Liver (tissue), 9 donors: ENCODE measurements around the gene MAP3K8. TPM values are rescaled to one million over a fixed set of nuclear protein-coding genes. Genes with fewer than 3 reads are reported as not detected.

Experiments used
- DNase-seq: peaks from one replicate; pipeline ENCODE4 v3.0.0-alpha.2; 2017; ENCODE audit warnings: low spot score
- H3K27ac ChIP-seq, 2 donors: one replicate each; pipeline ENCODE4 v1.7.0; 2013; ENCODE audit warnings: inconsistent platforms in 2 of 2, low read length in 2 of 2, control low read depth in 1 of 2, low read depth in 1 of 2, mild to moderate bottlenecking in 1 of 2
- H3K27me3 ChIP-seq, 4 donors: one replicate each; pipeline versions ENCODE4 v1.6.1 to v1.7.0; 2013; ENCODE audit warnings: low read length in 3 of 4, inconsistent platforms in 1 of 4, mild to moderate bottlenecking in 1 of 4, moderate library complexity in 1 of 4; ENCODE audit not compliant: control insufficient read depth in 4 of 4, insufficient read depth in 4 of 4
- H3K36me3 ChIP-seq, 4 donors: one replicate each; pipeline versions ENCODE4 v1.6.1 to v1.7.0; 2013; ENCODE audit warnings: low read length in 3 of 4, mild to moderate bottlenecking in 3 of 4, low read depth in 1 of 4, moderate library complexity in 1 of 4; ENCODE audit not compliant: control insufficient read depth in 4 of 4, insufficient read depth in 3 of 4
- H3K4me1 ChIP-seq, 4 donors: one replicate each; pipeline versions ENCODE4 v1.6.1 to v1.7.0; 2013; ENCODE audit warnings: low read length in 3 of 4, mild to moderate bottlenecking in 3 of 4, moderate library complexity in 1 of 4; ENCODE audit not compliant: control insufficient read depth in 4 of 4, insufficient read depth in 4 of 4
- H3K4me3 ChIP-seq, 3 donors: one replicate each; pipeline versions ENCODE4 v1.6.1 to v1.7.0; 2013; ENCODE audit warnings: low read length in 3 of 3, control low read depth in 1 of 3, low read depth in 1 of 3, mild to moderate bottlenecking in 1 of 3
- H3K9ac ChIP-seq, 2 donors: one replicate each; pipeline ENCODE4 v1.7.0; 2013; ENCODE audit warnings: low read length in 2 of 2, mild to moderate bottlenecking in 2 of 2, moderate library complexity in 2 of 2, control low read depth in 1 of 2, low read depth in 1 of 2
- H3K9me3 ChIP-seq, 4 donors: one replicate each; pipeline versions ENCODE4 v1.6.1 to v1.7.0; 2013; ENCODE audit warnings: low read length in 3 of 4; ENCODE audit not compliant: control insufficient read depth in 4 of 4
- EGR1 ChIP-seq, 2 donors: IDR thresholded peaks; 2 replicates each; pipeline ENCODE4 v1.6.1; 2016 to 2018; ENCODE audit warnings: antibody characterized with exemption in 2 of 2, low read depth in 2 of 2
- FOXA1 ChIP-seq: IDR thresholded peaks from 2 replicates; pipeline ENCODE4 v1.6.1; 2016; ENCODE audit warnings: antibody characterized with exemption
- FOXA2 ChIP-seq: IDR thresholded peaks from 2 replicates; pipeline ENCODE4 v1.6.1; 2016; ENCODE audit warnings: antibody characterized with exemption
- GABPA ChIP-seq, 2 donors: IDR thresholded peaks in 1 of 2; conservative IDR thresholded peaks in 1 of 2; 2 replicates each; pipeline ENCODE4 v1.6.1; 2016; ENCODE audit warnings: antibody characterized with exemption in 2 of 2, mild to moderate bottlenecking in 1 of 2, moderate library complexity in 1 of 2
- HNF4A ChIP-seq, 2 donors: conservative IDR thresholded peaks; 2 replicates each; pipeline ENCODE4 v1.6.1; 2016; ENCODE audit warnings: antibody characterized with exemption in 2 of 2, mild to moderate bottlenecking in 2 of 2
- HNF4G ChIP-seq: IDR thresholded peaks from 2 replicates; pipeline ENCODE4 v1.6.1; 2016; ENCODE audit warnings: antibody characterized with exemption
- JUND ChIP-seq, 2 donors: IDR thresholded peaks; 2 replicates each; pipeline ENCODE4 v1.6.1; 2016; ENCODE audit warnings: antibody characterized with exemption in 2 of 2
- NR2F2 ChIP-seq: IDR thresholded peaks from 2 replicates; pipeline ENCODE4 v1.6.1; 2016; ENCODE audit warnings: antibody characterized with exemption
- RAD21 ChIP-seq, 2 donors: IDR thresholded peaks; 2 replicates each; pipeline ENCODE4 v1.6.1; 2016; ENCODE audit warnings: antibody characterized with exemption in 2 of 2, mild to moderate bottlenecking in 2 of 2
- RXRA ChIP-seq, 2 donors: IDR thresholded peaks; 2 replicates each; pipeline ENCODE4 v1.6.1; 2017 to 2018; ENCODE audit warnings: antibody characterized with exemption in 2 of 2, mild to moderate bottlenecking in 1 of 2
- SP1 ChIP-seq: IDR thresholded peaks from 2 replicates; pipeline ENCODE4 v1.6.1; 2018; ENCODE audit warnings: antibody characterized with exemption, mild to moderate bottlenecking
- TAF1 ChIP-seq: conservative IDR thresholded peaks from 2 replicates; pipeline ENCODE4 v1.6.1; 2016; ENCODE audit warnings: antibody characterized with exemption, mild to moderate bottlenecking
- WGBS: extraction: QIAGEN DNeasy Blood & Tissue Kit; methylation state at CpG from one replicate; pipeline ENCODE4 v1.1.7; 2013; 5-methylcytosine and 5-hydroxymethylcytosine counted together
- polyA plus RNA-seq, 2 donors: library from polyadenylated mRNA; stranded (reverse) in 1 of 2; unstranded in 1 of 2; fragments of 200-250 nt in 1 of 2; fragments of >200 nt in 1 of 2; fragmentation: Nextera tagmentation in 1 of 2; extraction: Ambion mirVana in 1 of 2; gene quantifications; one replicate each; pipeline versions ENCODE4 v1.2.1 to v1.2.3, GENCODE V29; 2013 to 2015
- total RNA-seq, 2 donors: library from RNA; depleted of rRNA; stranded (reverse); fragments of >200 nt; gene quantifications; one replicate each; pipeline ENCODE4 v1.2.3, GENCODE V29; 2014
- TF ChIP-seq, protein P1 (sequence below): IDR thresholded peaks from 2 replicates; pipeline ENCODE4 v1.6.1; 2016; ENCODE audit warnings: antibody characterized with exemption, mild to moderate bottlenecking
- TF ChIP-seq, protein P2 (sequence below): IDR thresholded peaks from 2 replicates; pipeline ENCODE4 v1.6.1; 2016; ENCODE audit warnings: antibody characterized with exemption
- TF ChIP-seq, protein P3 (sequence below): IDR thresholded peaks from 2 replicates; pipeline ENCODE4 v1.6.1; 2016; ENCODE audit warnings: antibody characterized with exemption
- TF ChIP-seq, protein P4 (sequence below): fragments of 150-350 bp; IDR thresholded peaks from 2 replicates; pipeline ENCODE4 v1.5.1; 2017; ENCODE audit warnings: improper control_type of control experiment, low read depth, low read length; ENCODE audit not compliant: missing input control
- donor health status: healthy.
- donor health status: healthy.
- donor health status: healthy.
- donor health status: healthy.
- donor health status: healthy.

MAP3K8 gene
- total and polyA plus RNA-seq, 4 donors: 2.1 to 11.4 (median 6.1) TPM

DNA sequence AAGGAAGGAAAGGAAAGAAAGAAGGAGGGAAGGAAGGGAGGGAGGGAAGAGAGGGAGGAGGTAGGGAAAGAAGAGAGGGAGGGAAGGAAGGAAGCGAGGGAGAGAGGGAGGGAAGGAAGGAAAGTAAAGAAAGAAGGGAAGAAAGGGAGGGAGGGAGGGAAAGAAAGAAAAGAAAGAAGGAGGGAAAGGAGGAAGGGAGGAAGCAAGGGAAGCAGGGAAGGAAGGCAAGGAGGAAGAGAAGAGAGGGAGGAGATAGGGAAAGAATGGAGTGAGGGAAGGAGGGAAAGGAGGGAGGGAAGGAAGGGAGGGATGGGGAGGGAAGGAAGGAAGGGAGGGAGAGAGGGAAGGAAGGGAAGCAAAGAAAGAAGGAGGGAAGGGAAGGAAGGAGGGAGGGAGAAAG lies 65.8 kb downstream of the MAP3K8 start:
- TF ChIP-seq NR2F2 (no peak), HNF4A (conservative IDR thresholded peaks at IDR 0.05) (no peak), RXRA (IDR thresholded peaks at IDR 0.05) (no peak), SP1 (no peak), GABPA (IDR thresholded peaks at IDR 0.05 in 1 of 2, conservative IDR thresholded peaks at IDR 0.05 in 1 of 2) (no peak), TAF1 (no peak), JUND (IDR thresholded peaks at IDR 0.05) (no peak), HNF4G (no peak), FOXA2 (no peak)
- TF ChIP-seq, protein P1, sequence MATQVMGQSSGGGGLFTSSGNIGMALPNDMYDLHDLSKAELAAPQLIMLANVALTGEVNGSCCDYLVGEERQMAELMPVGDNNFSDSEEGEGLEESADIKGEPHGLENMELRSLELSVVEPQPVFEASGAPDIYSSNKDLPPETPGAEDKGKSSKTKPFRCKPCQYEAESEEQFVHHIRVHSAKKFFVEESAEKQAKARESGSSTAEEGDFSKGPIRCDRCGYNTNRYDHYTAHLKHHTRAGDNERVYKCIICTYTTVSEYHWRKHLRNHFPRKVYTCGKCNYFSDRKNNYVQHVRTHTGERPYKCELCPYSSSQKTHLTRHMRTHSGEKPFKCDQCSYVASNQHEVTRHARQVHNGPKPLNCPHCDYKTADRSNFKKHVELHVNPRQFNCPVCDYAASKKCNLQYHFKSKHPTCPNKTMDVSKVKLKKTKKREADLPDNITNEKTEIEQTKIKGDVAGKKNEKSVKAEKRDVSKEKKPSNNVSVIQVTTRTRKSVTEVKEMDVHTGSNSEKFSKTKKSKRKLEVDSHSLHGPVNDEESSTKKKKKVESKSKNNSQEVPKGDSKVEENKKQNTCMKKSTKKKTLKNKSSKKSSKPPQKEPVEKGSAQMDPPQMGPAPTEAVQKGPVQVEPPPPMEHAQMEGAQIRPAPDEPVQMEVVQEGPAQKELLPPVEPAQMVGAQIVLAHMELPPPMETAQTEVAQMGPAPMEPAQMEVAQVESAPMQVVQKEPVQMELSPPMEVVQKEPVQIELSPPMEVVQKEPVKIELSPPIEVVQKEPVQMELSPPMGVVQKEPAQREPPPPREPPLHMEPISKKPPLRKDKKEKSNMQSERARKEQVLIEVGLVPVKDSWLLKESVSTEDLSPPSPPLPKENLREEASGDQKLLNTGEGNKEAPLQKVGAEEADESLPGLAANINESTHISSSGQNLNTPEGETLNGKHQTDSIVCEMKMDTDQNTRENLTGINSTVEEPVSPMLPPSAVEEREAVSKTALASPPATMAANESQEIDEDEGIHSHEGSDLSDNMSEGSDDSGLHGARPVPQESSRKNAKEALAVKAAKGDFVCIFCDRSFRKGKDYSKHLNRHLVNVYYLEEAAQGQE: no peak
- TF ChIP-seq, protein P2, sequence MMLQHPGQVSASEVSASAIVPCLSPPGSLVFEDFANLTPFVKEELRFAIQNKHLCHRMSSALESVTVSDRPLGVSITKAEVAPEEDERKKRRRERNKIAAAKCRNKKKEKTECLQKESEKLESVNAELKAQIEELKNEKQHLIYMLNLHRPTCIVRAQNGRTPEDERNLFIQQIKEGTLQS: no peak
- no peaks in the 10 kb centered on the region for H3K4me1 ChIP-seq
- no peak for DNase-seq
- no peak overlapping the region for H3K9ac ChIP-seq
- 85% methylated on average over 1 of the region's 1 CpG for WGBS
- H3K27ac ChIP-seq: no peak overlapping the region
- H3K36me3 ChIP-seq: no peaks in the 10 kb centered on the region
- H3K4me3 ChIP-seq: no peak overlapping the region
- peaks cover 0 to 3% (median 0%) of the 10 kb centered on the region in 4 donors for H3K27me3 ChIP-seq
- no peaks in the 10 kb centered on the region for H3K9me3 ChIP-seq

DNA sequence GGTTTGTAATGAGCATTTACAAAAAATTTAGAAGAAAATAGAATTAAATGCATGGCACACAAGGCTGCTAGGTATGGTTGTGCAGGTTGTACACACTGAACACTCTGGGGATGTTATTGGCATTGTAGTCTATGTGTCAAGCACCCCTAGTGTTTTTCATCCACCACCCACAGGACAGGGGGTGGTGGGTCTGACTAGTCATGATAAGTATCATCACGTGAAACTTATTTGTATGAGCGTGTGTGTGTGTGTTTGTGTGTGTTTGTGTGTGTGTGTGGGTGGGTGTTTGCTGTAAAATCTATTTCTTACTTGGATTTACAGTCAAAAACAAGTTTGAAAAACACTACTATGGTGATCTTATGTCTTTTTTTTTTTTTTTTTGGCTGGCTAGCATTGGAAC lies 66.5 kb downstream of the MAP3K8 start:
- H3K27me3 ChIP-seq: peaks cover 0 to 3% (median 0%) of the 10 kb centered on the region in 4 donors
- no peak for TF ChIP-seq EGR1 (IDR thresholded peaks at IDR 0.05; ENCODE audit: low read depth in 2 of 2)
- TF ChIP-seq FOXA2: no peak
- TF ChIP-seq FOXA1: no peak
- H3K27ac ChIP-seq: no peak overlapping the region
- no peak overlapping the region for H3K9ac ChIP-seq
- H3K4me3 ChIP-seq: no peak overlapping the region
- 94% methylated on average over 2 of the region's 2 CpGs for WGBS
- no peak for DNase-seq
- no peaks in the 10 kb centered on the region for H3K9me3 ChIP-seq
- H3K4me1 ChIP-seq: no peaks in the 10 kb centered on the region
- H3K36me3 ChIP-seq: no peaks in the 10 kb centered on the region

DNA sequence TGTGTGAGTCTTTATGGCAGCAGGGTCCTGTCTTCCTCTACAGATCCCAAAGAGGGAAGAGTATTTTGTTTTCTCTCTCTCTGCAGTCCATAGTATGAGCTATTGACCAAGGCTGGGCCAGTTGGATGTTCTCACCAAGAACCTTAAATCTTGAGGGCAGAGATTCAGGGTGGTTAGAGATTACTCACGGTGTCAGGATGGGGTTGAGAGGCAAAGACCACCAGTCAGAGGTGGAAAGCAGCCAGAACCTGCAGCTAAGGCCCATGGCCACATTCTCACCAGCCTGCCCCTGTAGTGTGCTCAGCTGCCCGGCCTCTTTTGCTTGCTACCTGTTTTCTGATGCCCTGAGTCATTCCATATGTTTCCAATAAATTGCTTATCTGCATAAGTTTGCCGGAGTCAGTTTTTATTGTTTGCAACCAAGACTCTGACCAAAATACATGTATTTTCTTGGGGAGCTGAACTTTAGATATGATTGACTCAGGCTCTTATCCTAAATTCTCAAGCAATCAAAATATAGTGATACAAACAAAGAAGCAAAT lies 67.0 kb downstream of the MAP3K8 start:
- Histone ChIP-seq H3K27me3 (peaks cover 0 to 3% (median 0%) of the 10 kb centered on the region in 4 donors), H3K9ac (no peak overlapping the region), H3K9me3 (no peaks in the 10 kb centered on the region), H3K36me3 (no peaks in the 10 kb centered on the region), H3K27ac (no peak overlapping the region), H3K4me3 (no peak overlapping the region), H3K4me1 (no peaks in the 10 kb centered on the region)
- WGBS: 85% methylated on average over 3 of the region's 3 CpGs
- DNase-seq: no peak
- TF ChIP-seq NR2F2 (no peak), HNF4A (conservative IDR thresholded peaks at IDR 0.05) (no peak), HNF4G (no peak), FOXA2 (no peak), GABPA (IDR thresholded peaks at IDR 0.05 in 1 of 2, conservative IDR thresholded peaks at IDR 0.05 in 1 of 2) (no peak), EGR1 (IDR thresholded peaks at IDR 0.05; ENCODE audit: low read depth in 2 of 2) (no peak), RAD21 (IDR thresholded peaks at IDR 0.05) (no peak), RXRA (IDR thresholded peaks at IDR 0.05) (no peak), JUND (IDR thresholded peaks at IDR 0.05) (no peak)
- TF ChIP-seq, protein P1: no peak
- TF ChIP-seq, protein P3, sequence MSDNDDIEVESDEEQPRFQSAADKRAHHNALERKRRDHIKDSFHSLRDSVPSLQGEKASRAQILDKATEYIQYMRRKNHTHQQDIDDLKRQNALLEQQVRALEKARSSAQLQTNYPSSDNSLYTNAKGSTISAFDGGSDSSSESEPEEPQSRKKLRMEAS: no peak
- TF ChIP-seq, protein P2: no peak
- TF ChIP-seq, protein P4, sequence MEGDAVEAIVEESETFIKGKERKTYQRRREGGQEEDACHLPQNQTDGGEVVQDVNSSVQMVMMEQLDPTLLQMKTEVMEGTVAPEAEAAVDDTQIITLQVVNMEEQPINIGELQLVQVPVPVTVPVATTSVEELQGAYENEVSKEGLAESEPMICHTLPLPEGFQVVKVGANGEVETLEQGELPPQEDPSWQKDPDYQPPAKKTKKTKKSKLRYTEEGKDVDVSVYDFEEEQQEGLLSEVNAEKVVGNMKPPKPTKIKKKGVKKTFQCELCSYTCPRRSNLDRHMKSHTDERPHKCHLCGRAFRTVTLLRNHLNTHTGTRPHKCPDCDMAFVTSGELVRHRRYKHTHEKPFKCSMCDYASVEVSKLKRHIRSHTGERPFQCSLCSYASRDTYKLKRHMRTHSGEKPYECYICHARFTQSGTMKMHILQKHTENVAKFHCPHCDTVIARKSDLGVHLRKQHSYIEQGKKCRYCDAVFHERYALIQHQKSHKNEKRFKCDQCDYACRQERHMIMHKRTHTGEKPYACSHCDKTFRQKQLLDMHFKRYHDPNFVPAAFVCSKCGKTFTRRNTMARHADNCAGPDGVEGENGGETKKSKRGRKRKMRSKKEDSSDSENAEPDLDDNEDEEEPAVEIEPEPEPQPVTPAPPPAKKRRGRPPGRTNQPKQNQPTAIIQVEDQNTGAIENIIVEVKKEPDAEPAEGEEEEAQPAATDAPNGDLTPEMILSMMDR: no peak
